HepG2 (cell line): ENCODE data around the gene CELF4. TPM values are rescaled to one million over a fixed set of nuclear protein-coding genes. Genes with fewer than 3 reads are reported as not detected.

Source experiments
- ATAC-seq: fragments of 200-7000 bp; cut with Tn5 transposase; 3 replicates; pipeline ENCODE4 v1.9.1; 2020; ENCODE audit warnings: mild to moderate bottlenecking, moderate library complexity
- BruUV-seq: library from RNA; stranded (reverse); fragments of 400-500 nt; replicated peaks from 2 replicates; lab custom pipeline; 2021; lab: Mats Ljungman, UMichigan
- CTCF ChIA-PET: fragments of 300-600 bp; formaldehyde crosslinking; extraction: SDS; loops from one replicate; lab custom pipeline; 2021; ENCODE audit warnings: low total read pairs, inconsistent platforms, low intra/inter-chr PET ratio; lab: Yijun Ruan, JAX
- POLR2A ChIA-PET: fragments of 350-600 bp; sonication (Branson Sonifier 250); formaldehyde crosslinking; loops from one replicate; lab custom pipeline; 2020; ENCODE audit warnings: antibody characterized with exemption, inconsistent platforms; lab: Yijun Ruan, JAX
- DNase-seq: peaks from one replicate; pipeline ENCODE4 v3.0.0-alpha.2; 2015; ENCODE audit warnings: low spot score
- FAIRE-seq: peaks from 3 replicates; lab custom pipeline; 2011; peaks lifted over from hg19 to GRCh38; lab: Jason Lieb, UNC
- H2AFZ ChIP-seq: one replicate; pipeline ENCODE4 v1.6.1; 2011; ENCODE audit warnings: low read length, inconsistent platforms
- H3K27ac ChIP-seq: fragments of 300-600 bp; 3 replicates; pipeline ENCODE4 v1.8.0; 2011; ENCODE audit warnings: mixed run types, mild to moderate bottlenecking, mixed read lengths, low read length, inconsistent platforms; ENCODE audit not compliant: insufficient read depth; ENCODE audit errors: extremely low read length
- H3K27me3 ChIP-seq, 2 experiments: fragments of 200-600 bp in 1 of 2; 2 replicates in 1 of 2; 3 replicates in 1 of 2; pipeline versions ENCODE4 v1.6.0 to v1.8.0; 2011; ENCODE audit warnings: low read length in 2 of 2, mild to moderate bottlenecking in 2 of 2, moderate library complexity in 2 of 2, inconsistent platforms in 1 of 2; ENCODE audit not compliant: insufficient read depth in 2 of 2, control insufficient read depth in 1 of 2
- H3K36me3 ChIP-seq, 2 experiments: fragments of 200-600 bp in 1 of 2; replicated peaks in 1 of 2; 2 replicates in 1 of 2; 3 replicates in 1 of 2; pipeline versions ENCODE4 v1.5.1 to v1.8.0; 2011; ENCODE audit warnings: low read length in 2 of 2, inconsistent platforms in 1 of 2; ENCODE audit not compliant: insufficient read depth in 2 of 2, control insufficient read depth in 1 of 2
- H3K4me1 ChIP-seq: 2 replicates; pipeline ENCODE4 v1.5.1; 2012; ENCODE audit warnings: low read length, inconsistent platforms; ENCODE audit not compliant: insufficient read depth
- H3K4me2 ChIP-seq: 2 replicates; pipeline ENCODE4 v1.6.0; 2011; ENCODE audit warnings: low read depth, low read length, inconsistent platforms
- H3K4me3 ChIP-seq, 3 experiments: fragments of 200-600 bp in 1 of 3; sonication (generic), shearing (Covaris generic) in 1 of 3; replicated peaks in 1 of 3; 2 replicates each; pipeline ENCODE4 v1.5.1; 2011 to 2016; ENCODE audit warnings: low read length in 3 of 3, inconsistent platforms in 2 of 3, low read depth in 2 of 3, mild to moderate bottlenecking in 2 of 3, control low read depth in 1 of 3, mixed read lengths in 1 of 3; ENCODE audit not compliant: insufficient read depth in 1 of 3
- H3K79me2 ChIP-seq: one replicate; pipeline ENCODE4 v1.6.1; 2011; ENCODE audit warnings: low read length, inconsistent platforms; ENCODE audit not compliant: insufficient read depth
- H3K9ac ChIP-seq: 2 replicates; pipeline ENCODE4 v1.6.0; 2011; ENCODE audit warnings: mild to moderate bottlenecking, low read depth, low read length, inconsistent platforms; ENCODE audit not compliant: insufficient read depth
- H3K9me3 ChIP-seq: 2 replicates; pipeline ENCODE4 v1.5.1; 2012; ENCODE audit warnings: mild to moderate bottlenecking, low read length
- H4K20me1 ChIP-seq: 2 replicates; pipeline ENCODE4 v1.6.0; 2011; ENCODE audit warnings: inconsistent platforms, mild to moderate bottlenecking, low read length, moderate library complexity; ENCODE audit not compliant: insufficient read depth
- AKAP8 ChIP-seq: sonication (generic); formaldehyde crosslinking; IDR thresholded peaks from 2 replicates; pipeline ENCODE4 v1.5.1; 2020; ENCODE audit warnings: mild to moderate bottlenecking, missing genetic modification reagents
- GZF1 ChIP-seq: sonication (generic); formaldehyde crosslinking; IDR thresholded peaks from 2 replicates; pipeline ENCODE4 v1.5.1; 2020; ENCODE audit warnings: mild to moderate bottlenecking, missing genetic modification reagents
- HDAC6 ChIP-seq: fragments of 200-600 bp; sonication (generic); IDR thresholded peaks from 2 replicates; pipeline ENCODE4 v1.7.0; 2017; ENCODE audit warnings: mild to moderate bottlenecking, antibody characterized with exemption, low read length, low read depth
- HOXA7 ChIP-seq: sonication (generic); formaldehyde crosslinking; IDR thresholded peaks from 2 replicates; pipeline ENCODE4 v1.8.1; 2022; ENCODE audit warnings: mild to moderate bottlenecking, missing genetic modification reagents, moderate library complexity
- PITX1 ChIP-seq: sonication (generic); formaldehyde crosslinking; IDR thresholded peaks from 2 replicates; pipeline ENCODE4 v1.5.1; 2020; ENCODE audit warnings: mild to moderate bottlenecking, missing genetic modification reagents
- RBAK ChIP-seq: sonication (generic); formaldehyde crosslinking; IDR thresholded peaks from 2 replicates; pipeline ENCODE4 v1.5.1; 2020; ENCODE audit warnings: mild to moderate bottlenecking, missing genetic modification reagents
- RBFOX2 ChIP-seq: fragments of 200-400 bp; formaldehyde crosslinking; IDR thresholded peaks from 2 replicates; pipeline ENCODE4 v1.6.1; 2017; ENCODE audit warnings: low read depth, mild to moderate bottlenecking, low read length
- REL ChIP-seq: sonication (generic); formaldehyde crosslinking; conservative IDR thresholded peaks from 2 replicates; pipeline ENCODE4 v1.8.0; 2022; ENCODE audit warnings: mild to moderate bottlenecking, missing genetic modification reagents, moderate library complexity
- SAP130 ChIP-seq: IDR thresholded peaks from 2 replicates; pipeline ENCODE4 v1.6.1; 2016; ENCODE audit warnings: low read depth
- SP5 ChIP-seq: IDR thresholded peaks from 2 replicates; pipeline ENCODE4 v1.6.1; 2016; ENCODE audit warnings: low read depth, borderline replicate concordance
- ZNF253 ChIP-seq: sonication (generic); formaldehyde crosslinking; IDR thresholded peaks from 2 replicates; pipeline ENCODE4 v1.8.0; 2022; ENCODE audit warnings: mild to moderate bottlenecking, missing genetic modification reagents, borderline replicate concordance
- ZNF577 ChIP-seq: sonication (generic); formaldehyde crosslinking; IDR thresholded peaks from 2 replicates; pipeline ENCODE4 v1.4.0; 2020; ENCODE audit warnings: mild to moderate bottlenecking, low read depth, missing genetic modification reagents, borderline replicate concordance
- ZNF770 ChIP-seq: sonication (generic); formaldehyde crosslinking; IDR thresholded peaks from 2 replicates; pipeline ENCODE4 v1.5.0; 2020; ENCODE audit warnings: mild to moderate bottlenecking, missing genetic modification reagents
- ZSCAN29 ChIP-seq: sonication (generic); formaldehyde crosslinking; conservative IDR thresholded peaks from 2 replicates; pipeline ENCODE4 v1.4.0; 2020; ENCODE audit warnings: mild to moderate bottlenecking, missing genetic modification reagents
- WGBS: methylation state at CpG from one replicate; pipeline ENCODE4 v1.1.6; 2017; ENCODE audit warnings: low lambda C conversion rate; 5-methylcytosine and 5-hydroxymethylcytosine counted together
- in situ Hi-C: cut with HindIII; loops from 2 replicates; pipeline ENCODE4 v1.10.0; 2017; ENCODE audit warnings: low pct_unique_long_range_greater_than_20kb; ENCODE audit not compliant: extremely low pct_ligation_motif_present
- intact Hi-C: fragments of 100-400 bp; cut with micrococcal nuclease; formaldehyde crosslinking; loops from one replicate; pipeline ENCODE4 v1.10.0; 2022; ENCODE audit not compliant: unreplicated experiment
- polyA plus RNA-seq, 8 experiments: library from polyadenylated mRNA; depleted of rRNA in 3 of 8; stranded (reverse) in 7 of 8; unstranded in 1 of 8; fragments of >200 nt; fragmentation: Illumina TruSeq in 4 of 8; extraction: Trizol in 4 of 8; gene quantifications; 2 replicates each; pipeline versions ENCODE4 v1.2.1 to v1.2.3, GENCODE V29; 2011 to 2016; ENCODE audit warnings: low read depth in 4 of 8, missing spikeins in 1 of 8, mixed read lengths in 1 of 8; ENCODE audit not compliant: insufficient read depth in 1 of 8
- total RNA-seq, 5 experiments: library from RNA; depleted of rRNA; stranded (reverse); fragments of >200 nt; fragmentation: Illumina TruSeq; extraction: Trizol; gene quantifications; 2 replicates each; pipeline ENCODE4 v1.2.3, GENCODE V29; 2016; ENCODE audit warnings: low read depth in 1 of 5
- TF ChIP-seq, protein P1 (sequence below): fragments of 450-650 bp; IDR thresholded peaks from 2 replicates; pipeline ENCODE4 v1.6.1; 2016
- TF ChIP-seq, protein P2 (sequence below): IDR thresholded peaks from 2 replicates; pipeline ENCODE4 v1.6.1; 2018; ENCODE audit warnings: missing genetic modification reagents

The CELF4 gene
- total and polyA plus RNA-seq, 2 of the 13 experiments (the other 11 are each of a cell fraction or from before 2014, with no cell fraction given): not detected

GRCh38 chr18:37351110-37351509 lies 214.5 kb downstream of the CELF4 start (continued):
- TF ChIP-seq, protein P1, sequence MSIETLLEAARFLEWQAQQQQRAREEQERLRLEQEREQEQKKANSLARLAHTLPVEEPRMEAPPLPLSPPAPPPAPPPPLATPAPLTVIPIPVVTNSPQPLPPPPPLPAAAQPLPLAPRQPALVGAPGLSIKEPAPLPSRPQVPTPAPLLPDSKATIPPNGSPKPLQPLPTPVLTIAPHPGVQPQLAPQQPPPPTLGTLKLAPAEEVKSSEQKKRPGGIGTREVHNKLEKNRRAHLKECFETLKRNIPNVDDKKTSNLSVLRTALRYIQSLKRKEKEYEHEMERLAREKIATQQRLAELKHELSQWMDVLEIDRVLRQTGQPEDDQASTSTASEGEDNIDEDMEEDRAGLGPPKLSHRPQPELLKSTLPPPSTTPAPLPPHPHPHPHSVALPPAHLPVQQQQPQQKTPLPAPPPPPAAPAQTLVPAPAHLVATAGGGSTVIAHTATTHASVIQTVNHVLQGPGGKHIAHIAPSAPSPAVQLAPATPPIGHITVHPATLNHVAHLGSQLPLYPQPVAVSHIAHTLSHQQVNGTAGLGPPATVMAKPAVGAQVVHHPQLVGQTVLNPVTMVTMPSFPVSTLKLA: no peak
- TF ChIP-seq, protein P2, sequence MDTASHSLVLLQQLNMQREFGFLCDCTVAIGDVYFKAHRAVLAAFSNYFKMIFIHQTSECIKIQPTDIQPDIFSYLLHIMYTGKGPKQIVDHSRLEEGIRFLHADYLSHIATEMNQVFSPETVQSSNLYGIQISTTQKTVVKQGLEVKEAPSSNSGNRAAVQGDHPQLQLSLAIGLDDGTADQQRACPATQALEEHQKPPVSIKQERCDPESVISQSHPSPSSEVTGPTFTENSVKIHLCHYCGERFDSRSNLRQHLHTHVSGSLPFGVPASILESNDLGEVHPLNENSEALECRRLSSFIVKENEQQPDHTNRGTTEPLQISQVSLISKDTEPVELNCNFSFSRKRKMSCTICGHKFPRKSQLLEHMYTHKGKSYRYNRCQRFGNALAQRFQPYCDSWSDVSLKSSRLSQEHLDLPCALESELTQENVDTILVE (CRISPR knock-in tag): no peak
- no peak for TF ChIP-seq REL (CRISPR knock-in tag)
- TF ChIP-seq AKAP8: no peak
- no peak for TF ChIP-seq SP5
- TF ChIP-seq RBAK (CRISPR knock-in tag): no peak
- TF ChIP-seq, all 625 proteins: peak for 0

DNA sequence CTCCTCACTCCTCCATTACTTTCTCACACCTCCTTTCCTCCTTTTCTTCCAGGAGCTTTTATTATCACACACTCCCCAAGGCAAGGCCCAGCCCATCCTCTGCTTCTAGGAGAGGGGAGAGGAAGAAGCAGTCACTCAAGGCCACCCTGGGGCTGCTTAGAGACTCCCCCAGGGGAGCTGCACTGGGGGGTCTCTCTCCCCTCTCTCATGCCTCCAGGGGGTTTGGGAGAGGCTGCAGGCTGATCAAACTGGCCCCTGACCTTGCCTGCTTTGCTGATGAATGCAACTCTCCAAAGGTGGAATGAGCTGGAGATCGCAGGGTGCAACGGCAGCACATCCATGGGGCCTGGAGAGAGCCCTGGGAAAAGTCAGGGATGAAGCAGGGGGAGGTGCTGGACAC lies 216.9 kb downstream of the CELF4 start:
- no peak for TF ChIP-seq PITX1 (CRISPR knock-in tag)
- no peak for TF ChIP-seq ZNF770 (CRISPR knock-in tag)
- no peak for TF ChIP-seq SAP130 (CRISPR knock-in tag)
- no peak for TF ChIP-seq ZNF253
- TF ChIP-seq HOXA7: no peak
- TF ChIP-seq HDAC6: no peak
- no peak for TF ChIP-seq ZSCAN29 (CRISPR knock-in tag)
- no peak for TF ChIP-seq RBFOX2
- TF ChIP-seq GZF1 (CRISPR knock-in tag): no peak
- TF ChIP-seq ZNF577 (CRISPR knock-in tag): no peak
- TF ChIP-seq, all 625 proteins: peak for 0
- no peak for ATAC-seq
- POLR2A ChIA-PET: no interaction called here
- no peak overlapping the region for H3K27ac ChIP-seq
- peaks cover 0 to 39% of the 10 kb centered on the region in 2 experiments; a peak in 2 of 5 replicates for H3K27me3 ChIP-seq
- no peak overlapping the region for H3K4me3 ChIP-seq
- H2AFZ ChIP-seq: no peak overlapping the region
- intact Hi-C loops (no loop called here), in situ Hi-C loops (no loop called here)
- no peak overlapping the region for H3K4me2 ChIP-seq
- FAIRE-seq: no peak
- H3K36me3 ChIP-seq: no peaks in the 10 kb centered on the region
- CTCF ChIA-PET: no interaction called here
- 10% methylated on average over 2 of the region's 2 CpGs for WGBS
- H3K79me2 ChIP-seq: no peaks in the 10 kb centered on the region
- H3K9me3 ChIP-seq: no peaks in the 10 kb centered on the region
- no peaks in the 10 kb centered on the region for H4K20me1 ChIP-seq
- no peak overlapping the region for H3K9ac ChIP-seq
- BruUV-seq: no TSS peak
- no peak for DNase-seq
- H3K4me1 ChIP-seq: no peaks in the 10 kb centered on the region
